CD4-positive, alpha-beta T cell treated with Interleukin-10 for 1 hour (primary cell): ENCODE data around the gene TLR10.
A peak's percentile ranks its signal among the peaks of the same experiment; 100 is the strongest.

Experiments
- DNase-seq: peaks from one replicate; pipeline ENCODE4 v3.0.0-alpha.2; 2020

Gene TLR10

DNA sequence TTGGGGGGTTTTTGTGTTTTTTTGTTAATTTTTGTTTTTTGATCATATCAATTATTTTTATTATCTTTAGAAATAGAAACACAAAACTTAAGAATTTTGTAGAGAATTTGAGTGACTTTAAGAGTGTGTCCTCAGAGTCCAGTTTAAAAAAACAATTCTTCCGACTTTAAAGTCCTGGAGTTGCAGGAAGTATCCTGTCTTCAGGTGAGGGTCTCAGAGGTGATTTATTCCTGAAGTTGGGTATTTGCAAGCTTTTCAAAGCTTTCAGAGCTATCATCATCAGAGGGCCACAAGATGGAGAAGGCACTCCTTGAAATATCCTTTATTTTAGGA is 23.0 kb downstream of the TLR10 start:
- no peak for DNase-seq

DNA sequence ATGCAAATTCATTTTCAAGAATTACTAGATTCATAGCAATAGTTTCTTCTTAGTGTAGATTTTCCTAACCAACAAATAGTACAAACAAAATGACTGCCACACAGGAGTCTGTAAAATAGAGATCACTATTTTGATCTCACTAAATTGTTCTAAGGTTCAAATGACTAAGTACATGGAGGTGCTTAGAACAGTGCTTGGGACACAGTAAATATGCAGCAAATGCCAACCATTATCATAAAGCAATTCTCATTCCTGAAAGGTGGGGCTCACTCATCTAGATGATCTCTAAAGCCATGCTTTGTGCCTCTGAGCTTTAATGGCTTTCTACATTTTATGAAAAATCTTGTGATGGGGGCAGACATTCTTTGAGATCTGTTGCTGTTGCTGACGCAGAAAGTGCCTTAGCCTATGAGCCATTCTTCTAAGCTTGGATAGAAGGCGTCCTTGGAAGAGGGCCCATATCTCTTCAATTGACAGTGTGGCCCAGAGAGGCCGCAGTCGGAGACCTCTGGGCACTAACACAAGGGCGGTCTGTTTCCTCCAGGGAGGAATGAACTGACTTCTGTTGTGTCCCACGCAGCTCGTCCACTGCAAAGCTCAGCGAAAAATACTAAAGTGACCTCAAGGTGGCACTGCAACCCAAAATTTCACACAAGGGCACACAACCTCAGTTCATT is 23.5 kb downstream of the TLR10 start:
- DNase-seq = peak; percentile 73

- peak; percentile 14 for DNase-seq
Observed at GRCh38 chr4:38757945-38758600, 24.7 kb downstream of the TLR10 start.

DNA sequence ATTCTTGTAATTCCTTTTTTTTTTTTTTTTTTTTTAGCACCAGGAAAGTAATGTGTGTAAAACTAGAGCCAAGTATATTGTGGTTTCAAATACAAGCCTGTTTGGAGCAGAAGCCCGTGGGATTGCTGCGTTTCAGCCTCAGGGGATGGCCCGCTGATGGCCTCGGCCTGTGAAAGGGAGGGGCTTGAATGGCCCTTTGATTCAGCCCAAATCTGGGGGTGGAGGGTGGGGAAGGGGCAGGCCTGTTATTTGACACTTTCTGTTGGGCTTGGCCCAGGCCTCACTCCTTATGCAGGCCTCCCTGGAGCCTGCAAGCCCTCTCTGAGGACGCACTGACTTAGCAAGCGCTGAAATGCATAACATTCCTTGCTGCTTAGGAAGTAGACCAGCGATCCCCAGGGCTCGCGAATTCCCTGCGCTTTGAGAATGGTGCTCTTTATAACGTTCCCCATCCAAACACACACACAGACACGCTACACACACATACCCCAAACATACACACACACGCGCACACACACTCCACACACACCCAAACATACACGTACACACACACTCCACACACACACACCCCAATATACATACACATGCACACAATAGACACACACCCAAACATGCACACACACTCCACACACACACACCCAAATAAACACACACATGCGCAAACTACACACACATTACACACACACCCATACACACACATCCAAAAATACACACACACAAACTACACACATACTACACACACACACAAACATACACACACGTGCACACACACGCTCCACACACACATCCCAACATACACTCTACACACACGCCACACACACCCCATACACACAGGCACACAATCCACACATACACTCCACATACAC is 29.6 kb downstream of the TLR10 start:
- DNase-seq = no peak

DNA sequence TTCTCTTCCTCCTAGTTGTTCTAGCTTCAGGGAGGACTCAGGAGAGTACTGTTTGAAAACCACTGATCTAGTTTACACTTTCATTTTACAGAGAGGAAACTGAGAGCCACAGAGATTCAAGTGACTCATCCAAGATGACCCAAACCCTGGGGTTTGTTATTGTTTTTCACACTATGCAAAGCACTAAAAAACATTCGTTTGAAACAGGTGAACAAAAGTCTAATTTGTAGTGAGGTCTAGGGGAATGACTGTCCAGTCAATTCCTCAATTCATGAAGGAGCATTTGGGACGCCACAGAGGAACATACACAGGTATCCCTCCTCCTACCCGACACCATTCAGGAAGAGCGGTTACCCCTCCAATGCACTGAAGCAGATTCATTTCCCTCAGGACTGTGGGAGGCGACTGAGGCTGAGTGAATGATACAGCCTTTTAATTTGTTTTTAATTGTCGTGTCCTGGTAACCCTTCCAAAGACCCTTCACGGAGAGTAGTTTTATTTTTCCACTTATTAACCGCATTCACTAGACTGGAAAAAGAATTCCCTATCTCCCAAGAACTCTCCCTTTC is 30.3 kb downstream of the TLR10 start:
- DNase-seq = no peak

- no peak for DNase-seq
Observed at GRCh38 chr4:38751341-38752010, 31.3 kb downstream of the TLR10 start.

- no peak for DNase-seq
Observed at GRCh38 chr4:38749336-38749735, 33.5 kb downstream of the TLR10 start.

DNA sequence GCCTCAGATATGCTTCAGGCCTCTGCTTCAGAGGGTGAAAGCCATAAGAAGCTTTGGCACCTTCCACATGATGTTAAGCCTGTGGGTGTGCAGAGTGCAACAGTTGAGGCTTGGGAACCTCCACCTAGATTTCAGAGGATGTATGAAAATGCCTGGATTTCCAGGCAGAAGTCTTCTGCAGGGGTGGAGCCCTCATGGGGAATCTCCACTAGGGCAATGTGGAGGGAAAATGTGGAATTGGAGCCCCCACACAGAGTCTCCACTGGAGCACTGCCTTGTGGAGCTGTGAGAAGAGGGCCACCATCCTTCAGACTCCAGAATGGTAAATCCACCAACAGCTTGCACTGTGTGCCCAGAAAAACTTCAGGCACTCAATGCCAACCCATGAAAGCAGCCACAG is 35.2 kb downstream of the TLR10 start:
- DNase-seq = no peak

DNA sequence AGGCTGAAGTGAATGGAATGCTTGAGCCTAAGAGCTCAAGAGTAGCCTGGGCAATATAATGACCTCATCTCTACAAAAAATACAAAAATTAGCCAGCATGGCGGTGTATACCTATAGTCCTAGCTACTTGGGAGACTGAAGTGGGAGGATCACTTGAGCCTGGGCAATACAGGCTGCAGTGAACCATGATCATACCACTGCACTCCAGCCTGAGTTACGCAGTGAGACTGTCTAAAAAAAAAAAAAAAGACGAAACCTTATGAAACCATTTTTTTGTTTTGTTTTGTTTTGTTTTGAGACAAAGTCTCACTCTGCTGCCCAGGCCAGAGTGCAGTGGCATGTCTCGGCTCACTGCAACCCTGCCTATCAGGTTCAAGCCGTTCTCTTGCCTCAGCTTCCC is 36.9 kb downstream of the TLR10 start:
- DNase-seq = no peak

DNA sequence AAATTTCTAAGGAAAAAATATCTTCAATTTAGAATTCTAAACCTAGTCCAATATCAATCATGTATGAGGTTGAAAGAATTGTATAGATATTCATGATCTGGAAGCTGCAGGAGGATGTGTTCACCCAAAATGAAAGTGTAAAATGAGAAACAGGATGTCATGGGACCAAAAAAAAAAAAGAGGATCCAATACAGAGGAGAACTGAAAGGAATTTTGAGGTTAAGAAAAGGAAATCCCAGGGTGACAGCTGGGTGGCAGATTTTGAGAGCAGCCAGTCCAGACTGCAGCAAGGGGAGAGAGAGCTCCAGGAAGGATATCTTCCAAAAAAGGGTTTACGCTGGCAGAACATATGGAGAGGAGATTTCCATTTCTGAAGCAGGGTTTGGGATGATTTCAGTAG is 38.9 kb downstream of the TLR10 start:
- DNase-seq = no peak

GRCh38 chr4:38740303-38740702 is 42.5 kb downstream of the TLR10 start:
- DNase-seq = no peak

DNA sequence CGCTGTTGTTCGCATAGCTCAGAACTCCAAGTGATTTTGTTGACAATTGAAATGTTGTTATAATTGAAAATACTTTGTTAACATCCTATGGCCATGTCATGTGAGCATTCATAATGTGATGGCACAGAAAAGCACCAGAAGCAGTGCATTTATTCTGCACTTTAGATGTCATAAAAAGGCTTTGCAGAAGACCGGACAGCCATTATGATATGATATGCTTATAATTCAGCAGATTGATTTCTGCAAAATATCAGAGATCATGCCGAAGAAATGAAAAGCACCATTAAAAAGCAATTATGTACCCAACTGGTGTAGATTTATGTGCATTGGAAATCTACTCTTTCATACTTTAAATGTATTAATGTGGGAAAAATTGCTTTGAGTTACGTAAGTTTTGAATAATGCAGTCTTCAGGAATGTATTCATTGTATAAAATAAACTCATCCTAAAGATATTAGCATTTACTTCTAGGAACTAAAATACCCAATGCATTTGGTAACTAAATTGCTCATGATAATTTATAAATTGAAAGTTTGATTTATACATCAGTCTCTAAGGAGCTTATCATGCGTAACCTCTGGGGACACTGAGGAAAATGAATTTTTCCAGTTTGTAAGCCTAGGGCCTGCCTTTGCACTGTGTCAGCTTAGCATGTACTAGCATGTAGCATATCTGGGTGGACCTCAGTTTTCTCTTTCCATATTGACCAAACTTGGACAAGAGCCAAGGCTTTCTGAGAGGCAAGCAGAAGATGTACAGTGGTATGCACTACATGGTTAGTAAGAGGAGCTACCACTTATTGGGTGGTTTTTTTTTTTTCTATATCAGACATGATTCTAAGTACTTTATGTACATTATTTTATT is 43.6 kb downstream of the TLR10 start:
- DNase-seq = no peak

DNA sequence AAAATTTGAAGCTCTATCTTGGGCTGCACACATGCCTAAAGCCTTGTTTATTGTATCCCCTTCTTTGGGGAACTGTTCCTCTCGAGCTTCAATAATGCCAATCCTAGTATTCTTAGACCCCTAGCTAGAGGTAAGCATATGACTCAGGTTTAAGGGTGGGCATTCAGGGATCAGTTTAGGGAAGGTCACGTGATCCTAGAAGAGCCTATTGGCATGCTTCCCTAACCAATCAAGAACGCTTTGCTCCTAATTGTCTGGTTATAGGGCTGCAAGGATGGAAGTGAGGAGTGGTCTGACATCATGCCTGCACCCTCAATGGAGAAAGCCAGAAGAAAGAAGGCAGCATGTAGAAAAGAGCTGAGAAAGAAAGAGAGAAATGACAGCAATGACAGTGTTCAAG is 46.9 kb downstream of the TLR10 start:
- DNase-seq = no peak

- no peak for DNase-seq
Observed at GRCh38 chr4:38734911-38735310, 47.9 kb downstream of the TLR10 start.

DNA sequence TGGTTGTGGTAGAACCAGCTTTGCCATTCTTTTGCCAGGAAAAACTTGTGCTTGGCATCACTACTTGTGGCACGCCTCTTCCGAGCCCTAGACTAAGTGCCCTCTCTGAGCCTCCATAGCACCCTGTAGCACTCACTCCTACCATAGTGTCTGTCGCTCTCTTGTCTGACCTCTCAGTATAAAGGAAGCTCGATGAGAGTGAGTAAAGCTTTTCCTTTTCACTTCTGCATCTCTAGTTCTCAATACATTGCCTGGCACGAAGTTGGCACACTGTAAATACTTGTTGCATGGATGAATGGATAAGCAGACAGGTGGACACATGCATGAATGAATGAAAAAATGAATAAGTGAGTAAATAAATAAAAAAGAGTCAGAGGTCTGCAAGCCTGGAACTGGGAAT is 48.3 kb downstream of the TLR10 start:
- DNase-seq = no peak

GRCh38 chr4:38733663-38734062 is 49.1 kb downstream of the TLR10 start:
- DNase-seq = peak; percentile 7

DNA sequence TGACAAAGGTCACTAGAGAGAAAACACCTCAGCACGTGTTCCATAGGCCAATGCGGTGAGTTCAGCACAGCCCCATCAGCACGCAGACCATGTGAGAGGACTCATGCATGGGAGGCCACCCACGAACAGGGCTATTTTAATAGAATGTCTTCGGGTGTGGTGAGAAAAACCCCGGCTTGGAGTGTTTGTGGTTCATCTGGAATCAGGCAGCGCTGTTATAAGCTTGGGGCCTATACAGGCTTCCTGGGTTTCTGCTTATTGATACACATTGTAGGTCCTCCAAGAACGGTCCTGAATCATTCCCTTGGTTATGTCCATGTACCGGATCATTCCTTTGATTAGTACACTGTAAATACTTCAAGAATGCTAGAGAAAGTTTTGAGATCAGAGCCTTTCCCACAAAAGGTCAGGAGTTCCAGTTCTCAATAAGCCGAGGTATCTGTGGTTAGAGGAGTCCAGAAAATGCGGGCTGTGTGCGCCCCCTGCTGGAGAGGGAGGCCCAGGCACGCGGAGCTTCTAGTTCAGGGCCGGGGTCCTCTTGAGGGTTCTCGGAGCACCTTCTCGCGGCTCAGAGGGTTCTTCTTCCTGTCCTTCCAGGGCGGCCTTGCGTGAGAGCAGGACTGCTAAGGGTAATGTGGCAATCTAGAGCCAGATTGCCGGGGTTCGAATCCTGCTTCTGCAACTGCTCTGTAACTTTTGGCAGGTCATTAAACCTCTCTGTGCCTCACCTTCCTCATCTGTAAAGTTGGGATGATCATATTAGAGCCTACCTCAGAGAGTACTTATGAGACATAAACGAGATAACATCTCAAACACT is 51.8 kb downstream of the TLR10 start:
- DNase-seq = peak; percentile 85

GRCh38 chr4:38730493-38730829 is 52.3 kb downstream of the TLR10 start:
- DNase-seq = no peak

DNA sequence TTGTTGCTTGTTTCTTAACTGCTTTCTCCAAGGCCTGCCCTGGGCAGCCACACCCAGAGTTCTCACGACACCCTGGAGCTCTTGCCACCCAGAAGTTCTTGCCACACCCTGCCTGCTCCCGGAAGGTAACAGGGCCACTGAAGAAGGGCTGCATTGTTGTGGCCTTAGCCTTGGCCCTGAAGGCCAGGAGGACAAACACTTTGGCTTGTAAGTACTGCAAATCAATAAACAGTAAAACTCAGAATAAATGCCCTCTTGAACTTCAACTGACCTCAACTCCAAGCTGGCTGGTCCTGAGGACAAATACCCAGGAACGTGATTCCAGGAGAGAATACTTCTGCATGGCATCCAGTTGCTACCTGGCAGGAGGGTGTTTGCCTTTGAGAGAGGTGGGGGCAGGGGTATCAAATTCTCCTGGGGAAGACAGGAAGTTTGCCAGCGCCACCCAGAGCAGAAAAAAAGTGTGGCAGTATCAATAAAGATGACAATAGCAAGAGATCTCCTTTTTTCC is 54.1 kb downstream of the TLR10 start:
- peak; percentile 7 for DNase-seq

DNA sequence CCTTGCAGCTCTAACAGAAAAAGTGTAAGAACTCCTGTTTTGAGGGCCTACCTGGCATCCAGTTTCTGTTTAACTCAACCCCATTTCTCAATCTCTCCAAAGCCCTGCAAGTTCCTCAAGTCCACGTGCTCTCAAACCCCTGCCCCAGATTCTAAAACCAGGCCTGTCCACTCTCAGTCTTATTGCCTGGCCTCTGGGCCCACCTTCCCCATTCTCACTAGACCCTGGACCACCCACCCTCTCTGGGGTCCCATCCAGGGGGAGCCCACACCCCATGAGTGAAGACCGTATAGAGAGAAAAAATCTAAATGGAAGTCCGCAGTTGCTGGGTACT is 58.3 kb downstream of the TLR10 start:
- DNase-seq = no peak
